Peyer's patch (tissue), 4 donors: ENCODE results near the gene CHSY1.

ENCODE experiments used
- CTCF ChIP-seq, 6 experiments: fragments of 450-650 bp in 4 of 6; fragments of 200-600 bp in 2 of 6; sonication (generic) in 1 of 6; IDR thresholded peaks; one replicate each; pipeline ENCODE4 v1.5.1; 2017 to 2019; ENCODE audit warnings: antibody characterized with exemption in 6 of 6, mild to moderate bottlenecking in 3 of 6, moderate library complexity in 1 of 6
- POLR2A ChIP-seq, 2 donors: fragments of 450-650 bp; IDR thresholded peaks; one replicate each; pipeline ENCODE4 v1.5.1; 2017; ENCODE audit warnings: antibody characterized with exemption in 2 of 2, mild to moderate bottlenecking in 2 of 2, moderate library complexity in 2 of 2

GRCh38 chr15:101136381-101137268 is 115.2 kb downstream of the CHSY1 start:
- TF ChIP-seq CTCF (IDR thresholded peaks at IDR 0.05) (no peak), POLR2A (IDR thresholded peaks at IDR 0.05) (no peak)
